IMR-90 (cell line): ENCODE results near the gene ANKRD13B. TPM values are rescaled to one million over a fixed set of nuclear protein-coding genes. Genes with fewer than 3 reads are reported as not detected.

ENCODE experiments used
- ATAC-seq: fragments of 200-7000 bp; cut with Tn5 transposase; 2 replicates; pipeline ENCODE4 v1.9.1; 2020; ENCODE audit warnings: low read depth, mild to moderate bottlenecking, moderate library complexity
- BruUV-seq: library from RNA; stranded (reverse); fragments of 400-500 nt; replicated peaks from 2 replicates; lab custom pipeline; 2021; lab: Mats Ljungman, UMichigan
- CTCF ChIA-PET: fragments of 300-600 bp; formaldehyde crosslinking; extraction: SDS; loops from one replicate; lab custom pipeline; 2021; ENCODE audit warnings: antibody characterized with exemption; lab: Yijun Ruan, JAX
- POLR2A ChIA-PET: fragments of 300-600 bp; sonication (Branson Sonifier 250); formaldehyde crosslinking; loops from one replicate; lab custom pipeline; 2022; ENCODE audit warnings: antibody characterized with exemption; ENCODE audit not compliant: unreplicated experiment; lab: Charles Lee
- DNase-seq: peaks from one replicate; pipeline ENCODE4 v3.0.0; 2013
- H2AFZ ChIP-seq: replicated peaks from 2 replicates; pipeline ENCODE3; 2013; ENCODE audit warnings: low read length, mild to moderate bottlenecking; ENCODE audit not compliant: poor library complexity
- H2AK5ac ChIP-seq: 2 replicates; pipeline ENCODE4 v1.6.1; 2013; ENCODE audit warnings: low read depth, low read length, inconsistent platforms
- H2AK9ac ChIP-seq: replicated peaks from 2 replicates; pipeline ENCODE3; 2013; ENCODE audit warnings: mild to moderate bottlenecking, low read depth, low read length, moderate library complexity; ENCODE audit not compliant: poor library complexity
- H2BK120ac ChIP-seq: 2 replicates; pipeline ENCODE4 v1.6.1; 2013; ENCODE audit warnings: low read depth, low read length, inconsistent platforms
- H2BK15ac ChIP-seq: 3 replicates; pipeline ENCODE4 v1.6.1; 2013; ENCODE audit warnings: low read depth, low read length, inconsistent platforms
- H2BK20ac ChIP-seq: 2 replicates; pipeline ENCODE4 v1.6.1; 2013; ENCODE audit warnings: low read depth, mild to moderate bottlenecking, inconsistent platforms, low read length, moderate library complexity
- H2BK5ac ChIP-seq: 2 replicates; pipeline ENCODE4 v1.6.1; 2013; ENCODE audit warnings: mild to moderate bottlenecking, low read depth, low read length, inconsistent platforms; ENCODE audit not compliant: poor library complexity, severe bottlenecking
- H3K14ac ChIP-seq: replicated peaks from 2 replicates; pipeline ENCODE4 v1.6.1; 2013; ENCODE audit warnings: low read depth, low read length, inconsistent platforms
- H3K18ac ChIP-seq: 2 replicates; pipeline ENCODE4 v1.6.1; 2013; ENCODE audit warnings: low read depth, low read length, control low read depth
- H3K23ac ChIP-seq: 2 replicates; pipeline ENCODE4 v1.6.1; 2013; ENCODE audit warnings: low read depth, low read length, inconsistent platforms
- H3K27ac ChIP-seq: 2 replicates; pipeline ENCODE4 v1.5.1; 2013; ENCODE audit warnings: mild to moderate bottlenecking, control low read depth, low read length; ENCODE audit not compliant: insufficient read depth
- H3K27me3 ChIP-seq: 2 replicates; pipeline ENCODE4 v1.6.1; 2013; ENCODE audit warnings: low read length; ENCODE audit not compliant: control insufficient read depth, insufficient read depth
- H3K36me3 ChIP-seq: 2 replicates; pipeline ENCODE4 v1.6.1; 2013; ENCODE audit warnings: low read length, mixed read lengths; ENCODE audit not compliant: control insufficient read depth, insufficient read depth
- H3K4ac ChIP-seq: 2 replicates; pipeline ENCODE4 v1.6.1; 2013; ENCODE audit warnings: low read depth, low read length, inconsistent platforms
- H3K4me1 ChIP-seq: 2 replicates; pipeline ENCODE4 v1.6.1; 2013; ENCODE audit warnings: low read length, mixed read lengths; ENCODE audit not compliant: control insufficient read depth, insufficient read depth
- H3K4me2 ChIP-seq: 2 replicates; pipeline ENCODE4 v1.6.1; 2013; ENCODE audit warnings: low read depth, mild to moderate bottlenecking, control low read depth, low read length, moderate library complexity
- H3K4me3 ChIP-seq: 2 replicates; pipeline ENCODE4 v1.5.1; 2013; ENCODE audit warnings: low read depth, mild to moderate bottlenecking, control low read depth, low read length, moderate library complexity; ENCODE audit not compliant: insufficient read depth
- H3K56ac ChIP-seq: 2 replicates; pipeline ENCODE4 v1.6.1; 2013; ENCODE audit warnings: low read length, inconsistent platforms; ENCODE audit not compliant: insufficient read depth; ENCODE audit errors: extremely low read depth
- H3K79me1 ChIP-seq, 2 experiments: 2 replicates each; pipeline ENCODE4 v1.6.1; 2013; ENCODE audit warnings: low read length in 2 of 2, inconsistent platforms in 1 of 2, low read depth in 1 of 2
- H3K9ac ChIP-seq: 2 replicates; pipeline ENCODE4 v1.6.1; 2013; ENCODE audit warnings: low read depth, low read length, control low read depth
- H3K9me1 ChIP-seq: 2 replicates; pipeline ENCODE4 v1.6.1; 2013; ENCODE audit warnings: low read length, inconsistent platforms; ENCODE audit not compliant: insufficient read depth
- H3K9me3 ChIP-seq: 2 replicates; pipeline ENCODE4 v1.6.1; 2013; ENCODE audit warnings: low read length; ENCODE audit not compliant: control insufficient read depth, insufficient read depth
- H4K20me1 ChIP-seq: 2 replicates; pipeline ENCODE4 v1.6.1; 2013; ENCODE audit warnings: low read length, inconsistent platforms; ENCODE audit not compliant: insufficient read depth
- H4K5ac ChIP-seq: 2 replicates; pipeline ENCODE4 v1.6.1; 2013; ENCODE audit warnings: mild to moderate bottlenecking, low read depth, low read length, control low read depth
- H4K8ac ChIP-seq, 2 experiments: 2 replicates each; pipeline ENCODE4 v1.6.1; 2013; ENCODE audit warnings: low read depth in 2 of 2, low read length in 2 of 2, control low read depth in 1 of 2, inconsistent platforms in 1 of 2
- H4K91ac ChIP-seq: 2 replicates; pipeline ENCODE4 v1.6.1; 2013; ENCODE audit warnings: low read depth, low read length, inconsistent platforms; ENCODE audit not compliant: insufficient read depth
- CEBPB ChIP-seq: IDR thresholded peaks from 2 replicates; pipeline ENCODE4 v1.6.1; 2012; ENCODE audit warnings: low read depth, low read length, improper control_type of control experiment
- MAZ ChIP-seq: IDR thresholded peaks from 2 replicates; pipeline ENCODE4 v1.6.1; 2012; ENCODE audit warnings: low read depth, mild to moderate bottlenecking, low read length, improper control_type of control experiment, moderate library complexity, borderline replicate concordance
- NFE2L2 ChIP-seq: fragments of 150-350 bp; IDR thresholded peaks from 2 replicates; pipeline ENCODE4 v1.6.1; 2016; ENCODE audit warnings: low read depth, mild to moderate bottlenecking, low read length
- SMC3 ChIP-seq: fragments of 150-350 bp; IDR thresholded peaks from 2 replicates; pipeline ENCODE4 v1.6.1; 2016; ENCODE audit warnings: low read depth, mild to moderate bottlenecking, antibody characterized with exemption, low read length, moderate library complexity
- WGBS, 2 experiments: methylation state at CpG; one replicate each; pipeline versions ENCODE4 v1.1.5 to v1.1.7; 2013; ENCODE audit warnings: missing lambda C conversion rate in 2 of 2; ENCODE audit not compliant: insufficient read length in 1 of 2; ENCODE audit errors: extremely low coverage in 2 of 2; 5-methylcytosine and 5-hydroxymethylcytosine counted together
- dilution Hi-C: fragments of 300-500 bp; cut with HindIII; formaldehyde crosslinking; loops from one replicate; pipeline ENCODE4 v1.14.3; 2018; ENCODE audit warnings: low sequenced_read_pairs; ENCODE audit not compliant: unreplicated experiment
- in situ Hi-C: fragments of 300-500 bp; cut with MboI; formaldehyde crosslinking; loops from 3 replicates; pipeline ENCODE4 v1.14.3; 2019; ENCODE audit warnings: low sequenced_read_pairs, inconsistent platforms, mixed read lengths
- intact Hi-C: fragments of 100-400 bp; cut with micrococcal nuclease; formaldehyde crosslinking; loops from 2 replicates; pipeline ENCODE4 v1.10.0; 2022
- polyA plus RNA-seq, 3 experiments: library from polyadenylated mRNA; depleted of rRNA; stranded (reverse); fragments of >200 nt; gene quantifications; 2 replicates each; pipeline ENCODE4 v1.2.3, GENCODE V29; 2012; ENCODE audit warnings: low replicate concordance in 1 of 3
- total RNA-seq: library from RNA; depleted of rRNA; stranded (reverse); fragments of >200 nt; gene quantifications from 2 replicates; pipeline ENCODE4 v1.2.3, GENCODE V29; 2012

ANKRD13B gene
- total and polyA plus RNA-seq, 2 of the 4 experiments (the other 2 are of a cell fraction), result 0.90 to 4.0 TPM

DNA sequence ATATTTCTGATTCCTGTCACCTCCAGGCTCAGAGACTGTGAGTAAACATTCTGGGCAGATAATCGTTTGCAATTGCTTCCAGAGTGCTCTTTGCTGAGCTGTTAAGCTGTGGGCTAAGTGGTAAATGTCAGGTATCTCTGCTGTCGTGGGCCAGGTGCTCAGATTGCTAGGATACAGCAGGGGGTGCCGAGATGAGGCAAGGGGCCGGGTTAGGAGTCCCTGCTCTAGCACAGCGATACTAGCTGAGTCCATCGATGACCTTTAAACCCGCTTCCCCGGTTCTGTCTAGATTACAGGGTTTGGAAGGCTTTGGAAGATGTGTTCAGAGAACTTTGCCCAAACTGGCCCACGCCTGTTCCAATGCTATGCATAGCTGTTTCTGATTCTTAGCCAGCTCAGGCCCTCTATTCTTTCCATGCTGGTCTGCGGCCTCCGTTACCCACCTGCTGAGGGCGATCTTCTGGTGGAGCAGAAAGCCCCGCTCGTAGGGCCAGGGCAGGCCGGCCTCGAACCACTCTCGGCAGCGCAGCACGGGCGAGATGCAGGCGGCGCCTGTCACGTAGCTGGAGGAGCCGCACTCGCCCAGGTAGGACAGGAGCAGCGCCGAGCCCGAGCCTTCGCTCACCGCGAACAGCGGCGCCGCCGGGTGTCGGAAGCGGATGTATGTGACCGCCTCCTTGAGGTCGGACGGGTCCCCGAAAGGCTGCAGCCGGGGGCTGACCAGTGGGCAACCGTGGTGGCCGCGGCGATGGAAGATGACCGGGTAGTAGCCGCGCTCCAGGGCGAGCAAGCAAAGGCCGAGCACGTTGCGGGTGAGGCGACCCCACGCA lies 27.1 kb upstream of the ANKRD13B start (continued):
- TF ChIP-seq NFE2L2 (no peak), CEBPB (no peak)

DNA sequence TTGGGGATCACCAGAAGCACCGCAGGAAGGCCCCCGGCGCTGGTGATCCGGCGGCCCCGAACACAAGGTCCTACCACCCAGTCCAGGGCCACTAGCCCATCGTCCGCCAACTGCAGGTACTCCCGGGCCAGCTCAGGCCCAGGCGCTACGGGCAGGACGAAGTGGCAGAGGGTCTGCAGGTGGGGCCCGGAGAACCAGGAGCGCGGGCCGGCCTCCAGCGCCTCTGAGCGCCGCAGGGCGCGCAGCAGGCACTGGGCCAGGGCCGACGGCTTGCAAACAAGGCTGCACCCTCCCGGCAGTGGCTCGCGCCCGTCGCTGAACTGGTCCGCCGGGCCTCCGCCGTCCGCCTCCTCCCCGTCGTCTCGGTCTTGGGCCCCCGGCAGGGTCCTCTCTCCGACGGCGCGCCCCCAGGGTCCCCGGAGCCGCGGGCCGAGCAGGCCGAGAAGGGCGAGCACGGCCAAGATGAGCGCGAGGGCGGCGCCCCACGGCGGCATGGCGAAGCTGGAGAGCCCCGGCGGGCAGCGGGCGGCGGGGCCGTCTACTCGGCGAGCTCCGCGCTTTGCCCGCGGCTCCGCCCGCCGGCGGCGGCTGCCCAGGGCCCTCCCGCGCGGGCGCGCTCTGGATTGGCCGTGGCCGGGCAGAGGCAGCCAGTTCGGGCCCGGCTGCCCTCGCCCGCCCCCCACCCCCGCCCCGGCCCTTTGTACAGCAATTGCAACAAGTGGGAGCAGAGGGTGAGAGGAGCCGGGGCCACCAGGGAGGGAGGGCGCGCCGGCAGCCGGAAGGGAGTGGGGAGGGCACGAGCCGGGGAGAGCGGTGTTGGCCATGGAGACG lies 26.2 kb upstream of the ANKRD13B start, which contains the start of gene ABHD15:
Gene ABHD15 (minus strand): TSS at position 565 of the 831 bp plus-strand sequence. CDS start 71 bp downstream, at position 494.
- H3K36me3 ChIP-seq, result peaks cover 10% of the 10 kb centered on the region; the same call in 1 of the 2 replicates
- peak within 1 kb of the TSS; percentile 54; the same call in 1 of the 2 replicates for H3K23ac ChIP-seq
- 7% methylated on average over 42 of the region's 94 CpGs; no CpG with 5 or more reads in 1 of the 2 experiments for WGBS, 2 experiments
- no peak within 1 kb of the TSS for H3K18ac ChIP-seq
- H3K4ac ChIP-seq, result peak within 1 kb of the TSS; percentile 63
- H3K4me1 ChIP-seq, result peaks cover 3% of the 10 kb centered on the region
- H2BK120ac ChIP-seq, result no peak within 1 kb of the TSS
- no peak within 1 kb of the TSS for H2BK5ac ChIP-seq
- ATAC-seq (peak; percentile 62), DNase-seq (peak; percentile 59)
- TF ChIP-seq SMC3 (no peak), MAZ (0 out of 2 replicates have a peak, but pooled peaks have one; percentile 4)
- H2BK20ac ChIP-seq, result no peak within 1 kb of the TSS
- no peaks in the 10 kb centered on the region for H4K20me1 ChIP-seq
- H3K79me1 ChIP-seq, result peaks cover 5 to 37% of the 10 kb centered on the region in 2 experiments
- H3K9me3 ChIP-seq, result no peaks in the 10 kb centered on the region
- peak within 1 kb of the TSS; percentile 67; the same call in 1 of the 2 replicates for H3K14ac ChIP-seq
- peak within 1 kb of the TSS; percentile 92 for H3K4me2 ChIP-seq
- peak within 1 kb of the TSS; percentile 96 for H2AFZ ChIP-seq
- peak within 1 kb of the TSS; percentile 97 for H3K4me3 ChIP-seq
- H2AK9ac ChIP-seq, result peak within 1 kb of the TSS; percentile 80
- in situ Hi-C loops (no loop called here), dilution Hi-C loops (no loop called here), intact Hi-C loops (loop anchor here (10.0 kb wide), 1 partner anchor 422 kb away; no protein-coding TSS in a partner anchor)
- peak within 1 kb of the TSS; percentile 78 for H3K27ac ChIP-seq
- H3K9ac ChIP-seq, result peak within 1 kb of the TSS; percentile 62
- ChIA-PET POLR2A (no interaction called here), CTCF (interaction anchor here (0.6 to 1.2 kb wide), 2 partner anchors 22 to 197 kb away, joined by 3 to 4 read pairs; no protein-coding TSS in a partner anchor)
- no peak within 1 kb of the TSS for H3K56ac ChIP-seq
- H2BK15ac ChIP-seq, result no peak within 1 kb of the TSS
- H3K9me1 ChIP-seq, result peaks cover 2% of the 10 kb centered on the region; the same call in 1 of the 2 replicates
- H2AK5ac ChIP-seq, result peak within 1 kb of the TSS; percentile 29; the same call in 1 of the 2 replicates
- BruUV-seq, result no TSS peak
- H4K5ac ChIP-seq, result no peak within 1 kb of the TSS
- H4K8ac ChIP-seq, result peak within 1 kb of the TSS; percentile 50 to 67; a peak in 2 of 4 replicates
- no peaks in the 10 kb centered on the region for H3K27me3 ChIP-seq
- no peak within 1 kb of the TSS for H4K91ac ChIP-seq
